HG02588 (cell line): ENCODE measurements around the gene B3GNT5.

Source experiments
- ATAC-seq: cut with Tn5 transposase; IDR thresholded peaks from one replicate; pipeline ENCODE4 v1.9.1; 2021; ENCODE audit warnings: mild to moderate bottlenecking, moderate library complexity; ENCODE audit not compliant: unreplicated experiment

B3GNT5 gene

GRCh38 chr3:183252973-183253527 lies at the start of gene B3GNT5:
Gene B3GNT5 (plus strand): TSS chr3:183253253. CDS start chr3:183269799, 16,546 bp downstream.
- no peak for ATAC-seq

- no peak for ATAC-seq
Measured at GRCh38 chr3:183203670-183204069, 49.4 kb upstream of the B3GNT5 start.

GRCh38 chr3:183208260-183208659 lies 44.8 kb upstream of the B3GNT5 start:
- ATAC-seq, result no peak

- no peak for ATAC-seq
Measured at GRCh38 chr3:183208800-183209199, 44.3 kb upstream of the B3GNT5 start.

GRCh38 chr3:183210341-183210740 lies 42.7 kb upstream of the B3GNT5 start:
- ATAC-seq, result no peak

- no peak for ATAC-seq
Measured at GRCh38 chr3:183210862-183211341, 42.2 kb upstream of the B3GNT5 start.

- ATAC-seq, result no peak
Measured at GRCh38 chr3:183211352-183211751, 41.7 kb upstream of the B3GNT5 start.

- ATAC-seq, result no peak
Measured at GRCh38 chr3:183212096-183212495, 41.0 kb upstream of the B3GNT5 start.

- no peak for ATAC-seq
Measured at GRCh38 chr3:183212565-183212964, 40.5 kb upstream of the B3GNT5 start.

GRCh38 chr3:183213415-183214276 lies 39.4 kb upstream of the B3GNT5 start:
- no peak for ATAC-seq

GRCh38 chr3:183214277-183214612 lies 38.8 kb upstream of the B3GNT5 start:
- ATAC-seq, result no peak

- no peak for ATAC-seq
Measured at GRCh38 chr3:183215591-183216202, 37.4 kb upstream of the B3GNT5 start.

- ATAC-seq, result no peak
Measured at GRCh38 chr3:183217548-183218332, 35.3 kb upstream of the B3GNT5 start.

GRCh38 chr3:183218826-183219225 lies 34.2 kb upstream of the B3GNT5 start:
- no peak for ATAC-seq

GRCh38 chr3:183220828-183221227 lies 32.2 kb upstream of the B3GNT5 start:
- no peak for ATAC-seq

- no peak for ATAC-seq
Measured at GRCh38 chr3:183222631-183223235, 30.3 kb upstream of the B3GNT5 start.

- no peak for ATAC-seq
Measured at GRCh38 chr3:183224180-183224970, 28.7 kb upstream of the B3GNT5 start.

GRCh38 chr3:183226333-183226890 lies 26.6 kb upstream of the B3GNT5 start:
- no peak for ATAC-seq

GRCh38 chr3:183227586-183227985 lies 25.5 kb upstream of the B3GNT5 start:
- ATAC-seq, result no peak

- no peak for ATAC-seq
Measured at GRCh38 chr3:183229178-183229577, 23.9 kb upstream of the B3GNT5 start.
